Measurements from ENCODE around the gene MT1E. TPM values are rescaled to one million over a fixed set of nuclear protein-coding genes. Genes with fewer than 3 reads are reported as not detected.

Gene MT1E
- total RNA-seq, 2 donors from 2014 or later: 5.5 TPM; not detected in 1

DNA sequence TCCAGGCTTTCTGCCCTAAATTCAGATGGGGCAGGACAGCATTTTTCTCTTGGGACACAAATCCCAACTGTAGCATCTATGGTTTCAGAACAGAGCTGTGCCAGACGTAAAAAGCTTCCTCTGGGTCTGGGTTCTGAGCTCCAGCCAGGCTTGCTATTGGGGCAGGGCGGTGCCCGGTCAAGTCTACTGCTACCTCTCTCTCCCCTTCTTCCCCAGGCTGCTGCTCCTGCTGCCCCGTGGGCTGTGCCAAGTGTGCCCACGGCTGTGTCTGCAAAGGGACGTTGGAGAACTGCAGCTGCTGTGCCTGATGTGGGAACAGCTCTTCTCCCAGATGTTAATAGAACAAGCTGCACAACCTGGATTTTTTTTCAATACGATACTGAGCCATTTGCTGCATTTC lies 8.0 kb downstream of the MT1E start:
- no peak overlapping the region for H3K4me3 ChIP-seq (ENCODE audit: low read length)
- Mint-ChIP-seq H3K9me3 (no peaks in the 10 kb centered on the region), H3K27me3 (ENCODE audit: insufficient read depth) (peaks cover 100% of the 10 kb centered on the region), H3K27ac (no peak overlapping the region), H3K4me3 (no peak overlapping the region), H3K4me1 (peaks cover 18% of the 10 kb centered on the region), H3K36me3 (ENCODE audit: low read depth) (no peaks in the 10 kb centered on the region)
- WGBS, 2 experiments (ENCODE audit: insufficient coverage in 1 of 2, insufficient read length in 1 of 2): 47 to 67% methylated on average over 5 to 7 of the region's 7 CpGs
- TF ChIP-seq, protein P1, sequence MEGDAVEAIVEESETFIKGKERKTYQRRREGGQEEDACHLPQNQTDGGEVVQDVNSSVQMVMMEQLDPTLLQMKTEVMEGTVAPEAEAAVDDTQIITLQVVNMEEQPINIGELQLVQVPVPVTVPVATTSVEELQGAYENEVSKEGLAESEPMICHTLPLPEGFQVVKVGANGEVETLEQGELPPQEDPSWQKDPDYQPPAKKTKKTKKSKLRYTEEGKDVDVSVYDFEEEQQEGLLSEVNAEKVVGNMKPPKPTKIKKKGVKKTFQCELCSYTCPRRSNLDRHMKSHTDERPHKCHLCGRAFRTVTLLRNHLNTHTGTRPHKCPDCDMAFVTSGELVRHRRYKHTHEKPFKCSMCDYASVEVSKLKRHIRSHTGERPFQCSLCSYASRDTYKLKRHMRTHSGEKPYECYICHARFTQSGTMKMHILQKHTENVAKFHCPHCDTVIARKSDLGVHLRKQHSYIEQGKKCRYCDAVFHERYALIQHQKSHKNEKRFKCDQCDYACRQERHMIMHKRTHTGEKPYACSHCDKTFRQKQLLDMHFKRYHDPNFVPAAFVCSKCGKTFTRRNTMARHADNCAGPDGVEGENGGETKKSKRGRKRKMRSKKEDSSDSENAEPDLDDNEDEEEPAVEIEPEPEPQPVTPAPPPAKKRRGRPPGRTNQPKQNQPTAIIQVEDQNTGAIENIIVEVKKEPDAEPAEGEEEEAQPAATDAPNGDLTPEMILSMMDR (conservative IDR thresholded peaks at IDR 0.05): no peak
- no peaks in the 10 kb centered on the region for H3K4me1 ChIP-seq (ENCODE audit: control insufficient read depth, insufficient read depth, low read length)
- peaks cover 100% of the 10 kb centered on the region for H3K27me3 ChIP-seq (ENCODE audit: control insufficient read depth, insufficient read depth, low read length, poor library complexity, severe bottlenecking)
- no peaks in the 10 kb centered on the region for H3K9me3 ChIP-seq (ENCODE audit: control insufficient read depth, low read length)
- DNase-seq: no peak
- no peak overlapping the region for H3K27ac ChIP-seq (ENCODE audit: low read depth, low read length)
- no peaks in the 10 kb centered on the region for H3K36me3 ChIP-seq (ENCODE audit: control insufficient read depth, insufficient read depth, low read length)
- no peak overlapping the region for H3K9ac ChIP-seq (ENCODE audit: extremely low read depth, low read length, poor library complexity, severe bottlenecking)

DNA sequence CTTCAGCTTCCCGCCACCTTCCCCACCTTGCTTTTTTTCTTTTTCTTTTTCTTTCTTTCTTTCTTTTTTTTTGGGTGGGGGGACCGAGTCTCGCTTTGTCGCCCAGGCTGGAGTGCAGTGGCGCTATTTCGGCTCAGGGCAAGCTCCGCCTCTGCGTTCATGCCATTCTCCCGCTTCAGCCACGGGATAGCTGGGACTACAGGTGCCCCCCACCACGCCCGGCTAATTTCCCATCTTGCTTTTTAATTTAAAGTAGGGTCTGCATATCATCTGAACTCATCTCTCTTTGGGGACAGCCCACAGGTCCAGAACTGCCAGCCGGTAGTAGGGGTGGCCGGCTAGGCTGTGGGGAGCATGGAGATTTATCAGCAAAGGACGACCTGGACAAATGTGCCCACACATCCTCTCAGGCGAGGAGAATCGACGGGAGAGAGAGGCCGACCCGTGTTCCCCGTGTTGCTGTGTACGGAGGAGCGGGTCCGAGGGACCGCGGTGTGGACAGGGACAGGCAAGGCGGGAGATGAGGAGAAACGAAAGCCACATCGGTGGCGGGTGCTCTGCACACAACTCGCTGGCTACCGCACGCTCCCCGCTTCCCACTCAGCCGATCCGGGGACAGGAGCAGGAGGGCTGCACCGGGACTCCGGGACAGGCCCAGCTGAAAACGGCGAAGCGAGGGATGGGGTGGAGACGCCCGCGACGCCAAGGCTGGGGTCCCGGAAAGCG lies 9.3 kb downstream of the MT1E start:
- no peak overlapping the region for H3K27ac Mint-ChIP-seq

DNA sequence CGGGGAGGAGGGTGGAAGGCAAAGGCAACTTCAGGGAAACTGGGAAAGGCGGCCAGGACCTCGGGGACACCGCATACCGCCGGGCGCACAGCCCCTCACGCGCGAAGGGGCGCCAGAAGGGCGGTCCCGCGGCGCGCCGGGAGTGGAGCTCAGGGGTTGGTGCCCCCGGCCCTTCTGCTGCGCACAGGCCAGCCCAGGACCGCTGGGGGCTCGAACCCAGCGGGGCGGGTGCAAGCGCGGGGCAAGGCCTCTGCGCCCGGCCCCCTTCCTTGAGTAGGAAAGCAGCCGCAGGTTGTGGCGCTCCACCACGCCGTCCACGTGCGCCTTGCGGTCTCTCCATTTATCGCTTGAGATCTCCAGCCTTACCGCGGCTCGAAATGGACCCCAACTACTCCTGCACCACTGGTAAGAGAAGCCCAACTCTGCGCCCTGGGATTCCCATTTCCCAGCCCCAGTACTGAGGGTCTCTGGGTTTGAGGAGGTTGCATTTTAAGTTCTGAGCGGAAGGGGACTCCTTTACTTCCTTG lies 9.9 kb downstream of the MT1E start:
- H3K4me3 Mint-ChIP-seq: peak overlapping the region; percentile 43
- DNase-seq: peak; percentile 64
- peak overlapping the region; percentile 35 for H3K4me3 ChIP-seq (ENCODE audit: low read length)

More for the DNA sequence above, 9.3 kb downstream of the MT1E start:
- peaks cover 18% of the 10 kb centered on the region for H3K4me1 Mint-ChIP-seq
- no peaks in the 10 kb centered on the region for H3K36me3 ChIP-seq (ENCODE audit: control insufficient read depth, insufficient read depth, low read length)
- peaks cover 100% of the 10 kb centered on the region for H3K27me3 Mint-ChIP-seq (ENCODE audit: insufficient read depth)
- H3K4me3 ChIP-seq (ENCODE audit: low read length): peak overlapping the region; percentile 35
- DNase-seq: peak; percentile 73
- H3K36me3 Mint-ChIP-seq (ENCODE audit: low read depth): no peaks in the 10 kb centered on the region
- H3K9me3 Mint-ChIP-seq: no peaks in the 10 kb centered on the region
- peaks cover 100% of the 10 kb centered on the region for H3K27me3 ChIP-seq (ENCODE audit: control insufficient read depth, insufficient read depth, low read length, poor library complexity, severe bottlenecking)
- H3K4me1 ChIP-seq (ENCODE audit: control insufficient read depth, insufficient read depth, low read length): no peaks in the 10 kb centered on the region
- H3K27ac ChIP-seq (ENCODE audit: low read depth, low read length): no peak overlapping the region
- H3K9ac ChIP-seq (ENCODE audit: extremely low read depth, low read length, poor library complexity, severe bottlenecking): no peak overlapping the region
- WGBS, 2 experiments (ENCODE audit: insufficient coverage in 1 of 2, insufficient read length in 1 of 2): 3 to 5% methylated on average over 30 to 47 of the region's 47 CpGs
- H3K4me3 Mint-ChIP-seq: peak overlapping the region; percentile 43
- TF ChIP-seq, protein P1 (conservative IDR thresholded peaks at IDR 0.05): no peak
- no peaks in the 10 kb centered on the region for H3K9me3 ChIP-seq (ENCODE audit: control insufficient read depth, low read length)

More for the DNA sequence above, 9.9 kb downstream of the MT1E start:
- Histone ChIP-seq H3K9me3 (ENCODE audit: control insufficient read depth, low read length) (no peaks in the 10 kb centered on the region), H3K27me3 (ENCODE audit: control insufficient read depth, insufficient read depth, low read length, poor library complexity, severe bottlenecking) (peaks cover 100% of the 10 kb centered on the region), H3K9ac (ENCODE audit: extremely low read depth, low read length, poor library complexity, severe bottlenecking) (no peak overlapping the region), H3K27ac (ENCODE audit: low read depth, low read length) (no peak overlapping the region), H3K4me1 (ENCODE audit: control insufficient read depth, insufficient read depth, low read length) (no peaks in the 10 kb centered on the region), H3K36me3 (ENCODE audit: control insufficient read depth, insufficient read depth, low read length) (no peaks in the 10 kb centered on the region)
- Mint-ChIP-seq H3K27me3 (ENCODE audit: insufficient read depth) (peaks cover 100% of the 10 kb centered on the region), H3K4me1 (peaks cover 18% of the 10 kb centered on the region), H3K36me3 (ENCODE audit: low read depth) (no peaks in the 10 kb centered on the region), H3K9me3 (no peaks in the 10 kb centered on the region), H3K27ac (no peak overlapping the region)
- WGBS, 2 experiments (ENCODE audit: insufficient coverage in 1 of 2, insufficient read length in 1 of 2): 0 to 4% methylated on average over 7 to 40 of the region's 40 CpGs
- TF ChIP-seq, protein P1 (conservative IDR thresholded peaks at IDR 0.05): no peak
